HCT116 (cell line): ENCODE data around the gene MERTK. TPM values are rescaled to one million over a fixed set of nuclear protein-coding genes. Genes with fewer than 3 reads are reported as not detected.

ENCODE experiments used
- ATAC-seq: fragments of 200-7000 bp; cut with Tn5 transposase; 2 replicates; pipeline ENCODE4 v1.9.1; 2020; ENCODE audit warnings: mild to moderate bottlenecking, moderate library complexity
- BruUV-seq: library from RNA; stranded (reverse); fragments of 400-500 nt; replicated peaks from 2 replicates; lab custom pipeline; 2021; lab: Mats Ljungman, UMichigan
- CTCF ChIA-PET: fragments of 300-600 bp; sonication (Branson Sonifier 250); formaldehyde crosslinking; loops from one replicate; lab custom pipeline; 2021; ENCODE audit warnings: antibody characterized with exemption; lab: Charles Lee
- POLR2A ChIA-PET: fragments of 300-600, 350-600 bp; sonication (Branson Sonifier 250); formaldehyde crosslinking; loops from one replicate; lab custom pipeline; 2021; ENCODE audit warnings: antibody characterized with exemption; lab: Charles Lee
- RAD21 ChIA-PET, 2 experiments: fragments of 300-600 bp; sonication (Branson Sonifier 250); formaldehyde crosslinking; loops; one replicate each; lab custom pipeline; 2023; ENCODE audit warnings: low total read pairs in 2 of 2; ENCODE audit not compliant: uncharacterized antibody in 2 of 2, unreplicated experiment in 2 of 2, low non-redundant PET in 1 of 2; lab: Charles Lee
- DNase-seq: peaks from one replicate; pipeline ENCODE4 v3.0.0-alpha.2; 2010; ENCODE audit warnings: low read depth, low spot score
- H2AFZ ChIP-seq: fragments of 200-600 bp; shearing (Covaris generic), sonication (generic); 2 replicates; pipeline ENCODE4 v1.6.1; 2017; ENCODE audit warnings: low read depth, mixed run types, mixed read lengths, antibody characterized with exemption, low read length; ENCODE audit not compliant: poor library complexity, severe bottlenecking
- H3K27ac ChIP-seq: 2 replicates; pipeline ENCODE4 v1.5.1; 2012; ENCODE audit warnings: low read depth, low read length
- H3K27me3 ChIP-seq: fragments of 200-600 bp; sonication (generic); 2 replicates; pipeline ENCODE4 v1.6.1; 2016; ENCODE audit warnings: mixed run types, low read length, mixed read lengths; ENCODE audit not compliant: insufficient read depth
- H3K36me3 ChIP-seq, 2 experiments: fragments of 200-500 bp in 1 of 2; fragments of 200-600 bp in 1 of 2; sonication (Bioruptor generic) in 1 of 2; sonication (generic) in 1 of 2; 2 replicates each; pipeline versions ENCODE4 v1.5.1 to v1.6.1; 2014 to 2016; ENCODE audit warnings: low read length in 2 of 2, inconsistent platforms in 1 of 2, mixed read lengths in 1 of 2, mixed run types in 1 of 2; ENCODE audit not compliant: insufficient read depth in 2 of 2, control insufficient read depth in 1 of 2
- H3K4me1 ChIP-seq, 2 experiments: fragments of 200-600 bp in 1 of 2; sonication (generic) in 1 of 2; 2 replicates each; pipeline versions ENCODE4 v1.5.1 to v1.6.1; 2012 to 2017; ENCODE audit warnings: low read length in 2 of 2, inconsistent platforms in 1 of 2, mild to moderate bottlenecking in 1 of 2, mixed read lengths in 1 of 2, mixed run types in 1 of 2, moderate library complexity in 1 of 2; ENCODE audit not compliant: insufficient read depth in 2 of 2, control insufficient read depth in 1 of 2
- H3K4me2 ChIP-seq: fragments of 200-600 bp; sonication (generic); 2 replicates; pipeline ENCODE4 v1.6.1; 2017; ENCODE audit warnings: mixed run types, low read length, mixed read lengths
- H3K4me3 ChIP-seq, 2 experiments: fragments of 200-600 bp in 1 of 2; sonication (generic) in 1 of 2; replicated peaks in 1 of 2; 2 replicates each; pipeline ENCODE4 v1.5.1; 2011 to 2016; ENCODE audit warnings: low read length in 2 of 2, control low read depth in 1 of 2, low read depth in 1 of 2, mild to moderate bottlenecking in 1 of 2, mixed read lengths in 1 of 2, mixed run types in 1 of 2
- H3K79me2 ChIP-seq: fragments of 200-600 bp; sonication (generic); 2 replicates; pipeline ENCODE4 v1.6.1; 2017; ENCODE audit warnings: mild to moderate bottlenecking, mixed run types, low read length, moderate library complexity, mixed read lengths; ENCODE audit not compliant: insufficient read depth
- H3K9ac ChIP-seq: fragments of 200-600 bp; sonication (generic); 2 replicates; pipeline ENCODE4 v1.6.1; 2016; ENCODE audit warnings: low read length, mixed read lengths
- H3K9me2 ChIP-seq: fragments of 200-600 bp; sonication (generic), shearing (Covaris generic); 2 replicates; pipeline ENCODE4 v1.6.1; 2017; ENCODE audit warnings: mixed run types, mild to moderate bottlenecking, moderate library complexity; ENCODE audit not compliant: insufficient read depth
- H3K9me3 ChIP-seq, 2 experiments: fragments of 200-500 bp in 1 of 2; fragments of 200-600 bp in 1 of 2; sonication (Bioruptor generic) in 1 of 2; sonication (generic) in 1 of 2; 2 replicates each; pipeline ENCODE4 v1.6.1; 2014 to 2017; ENCODE audit warnings: low read length in 2 of 2, mixed read lengths in 2 of 2, inconsistent platforms in 1 of 2, low read depth in 1 of 2, mild to moderate bottlenecking in 1 of 2, mixed run types in 1 of 2, moderate library complexity in 1 of 2; ENCODE audit not compliant: control insufficient read depth in 1 of 2, insufficient read depth in 1 of 2
- H4K20me1 ChIP-seq: fragments of 200-600 bp; sonication (generic), shearing (Covaris generic); 2 replicates; pipeline ENCODE4 v1.6.1; 2017; ENCODE audit warnings: mixed run types, mild to moderate bottlenecking, moderate library complexity; ENCODE audit not compliant: insufficient read depth
- CBX3 ChIP-seq: IDR thresholded peaks from 2 replicates; pipeline ENCODE4 v1.6.1; 2012; ENCODE audit warnings: low read depth
- CEBPB ChIP-seq: IDR thresholded peaks from 2 replicates; pipeline ENCODE4 v1.6.1; 2012; ENCODE audit warnings: low read depth
- EGR1 ChIP-seq: IDR thresholded peaks from 2 replicates; pipeline ENCODE4 v1.6.1; 2012; ENCODE audit warnings: low read depth
- EZH2phosphoT487 ChIP-seq: fragments of 200-600 bp; IDR thresholded peaks from 2 replicates; pipeline ENCODE4 v1.6.1; 2018; ENCODE audit warnings: antibody characterized with exemption, borderline replicate concordance
- FOSL1 ChIP-seq: IDR thresholded peaks from 2 replicates; pipeline ENCODE4 v1.6.1; 2012; ENCODE audit warnings: low read depth
- JUND ChIP-seq: IDR thresholded peaks from 2 replicates; pipeline ENCODE4 v1.6.1; 2012
- POLR2A ChIP-seq: IDR thresholded peaks from 2 replicates; pipeline ENCODE4 v1.7.0; 2011; ENCODE audit warnings: borderline replicate concordance; ENCODE audit not compliant: insufficient read depth, insufficient read length; ENCODE audit errors: extremely low read depth
- RAD21 ChIP-seq: IDR thresholded peaks from 2 replicates; pipeline ENCODE4 v1.6.1; 2012; ENCODE audit warnings: low read depth, mild to moderate bottlenecking
- SIN3A ChIP-seq: IDR thresholded peaks from 2 replicates; pipeline ENCODE4 v1.6.1; 2012; ENCODE audit warnings: low read depth
- SP1 ChIP-seq: IDR thresholded peaks from 2 replicates; pipeline ENCODE4 v1.6.1; 2012; ENCODE audit warnings: low read depth
- SRF ChIP-seq: IDR thresholded peaks from 2 replicates; pipeline ENCODE4 v1.6.1; 2012; ENCODE audit warnings: low read depth
- TCF7L2 ChIP-seq: IDR thresholded peaks from 2 replicates; pipeline ENCODE4 v1.7.0; 2011; ENCODE audit warnings: borderline replicate concordance, inconsistent platforms; ENCODE audit not compliant: insufficient read depth, insufficient read length; ENCODE audit errors: extremely low read depth
- ZFX ChIP-seq: fragments of 450-650 bp; IDR thresholded peaks from 2 replicates; pipeline ENCODE4 v1.6.1; 2017
- ZNF274 ChIP-seq: fragments of 200-500 bp; sonication (Bioruptor generic); IDR thresholded peaks from 2 replicates; pipeline ENCODE4 v1.6.1; 2014; ENCODE audit warnings: mild to moderate bottlenecking, low read depth, low read length, inconsistent platforms
- intact Hi-C: fragments of 100-400 bp; cut with micrococcal nuclease; formaldehyde crosslinking; loops from 2 replicates; pipeline ENCODE4 v1.10.0; 2022
- total RNA-seq: library from RNA; stranded (reverse); gene quantifications from one replicate; pipeline ENCODE4 v1.2.1, GENCODE V29; 2021; ENCODE audit not compliant: unreplicated experiment
- TF ChIP-seq, protein P1 (sequence below), 3 experiments: fragments of 200-600 bp in 1 of 3; sonication (generic) in 1 of 3; IDR thresholded peaks in 2 of 3; conservative IDR thresholded peaks in 1 of 3; 2 replicates each; pipeline ENCODE4 v1.5.1; 2012 to 2017; ENCODE audit warnings: low read depth in 2 of 3, low read length in 2 of 3, antibody characterized with exemption in 1 of 3, borderline replicate concordance in 1 of 3, control low read depth in 1 of 3, mild to moderate bottlenecking in 1 of 3, mixed read lengths in 1 of 3, mixed run types in 1 of 3, moderate library complexity in 1 of 3; ENCODE audit not compliant: insufficient read depth in 1 of 3
- TF ChIP-seq, protein P2 (sequence below): IDR thresholded peaks from 2 replicates; pipeline ENCODE4 v1.6.1; 2011; ENCODE audit warnings: mild to moderate bottlenecking, low read length, moderate library complexity; ENCODE audit not compliant: insufficient replicate concordance; ENCODE audit errors: extremely low read depth
- TF ChIP-seq, protein P3 (sequence below): IDR thresholded peaks from 2 replicates; pipeline ENCODE4 v1.6.1; 2012; ENCODE audit warnings: low read depth

The MERTK gene
- total RNA-seq, 1 experiment from 2014 or later, result 5.7 TPM

DNA sequence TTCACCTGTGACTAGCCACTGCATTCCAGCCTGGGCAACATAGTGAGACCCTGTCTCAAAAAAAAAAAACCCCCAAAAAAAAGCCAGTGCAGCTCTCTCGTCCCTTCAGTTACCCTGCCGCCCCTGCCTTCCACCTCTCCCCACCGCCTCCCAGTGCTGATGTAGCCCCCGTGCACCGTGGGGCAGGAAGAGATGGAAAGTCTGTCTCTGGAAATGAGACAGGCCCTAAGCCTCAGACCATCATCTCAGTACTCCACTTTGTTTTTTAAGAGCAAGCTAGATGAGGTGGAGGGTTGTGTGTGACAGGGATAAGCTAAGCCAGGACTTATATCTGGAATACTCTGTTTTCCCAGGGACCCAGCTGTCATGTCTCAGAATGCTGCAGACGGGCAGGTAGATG, 32.0 kb downstream of the MERTK start:
- no peaks in the 10 kb centered on the region for H3K27me3 ChIP-seq
- no TSS peak for BruUV-seq
- no peak overlapping the region for H3K4me2 ChIP-seq
- H3K36me3 ChIP-seq, result no peaks in the 10 kb centered on the region
- RAD21 ChIA-PET, result no interaction called here
- no peaks in the 10 kb centered on the region for H4K20me1 ChIP-seq
- POLR2A ChIA-PET, result no interaction called here
- no peak overlapping the region for H2AFZ ChIP-seq
- DNase-seq, result no peak
- H3K9me3 ChIP-seq, result no peaks in the 10 kb centered on the region
- no peak for ATAC-seq
- H3K9me2 ChIP-seq, result no peaks in the 10 kb centered on the region
- peaks cover 0 to 6% of the 10 kb centered on the region in 2 experiments; a peak in 2 of 4 replicates for H3K4me1 ChIP-seq
- no peak overlapping the region for H3K27ac ChIP-seq
- no peaks in the 10 kb centered on the region for H3K79me2 ChIP-seq
- intact Hi-C loops, result no loop called here
- H3K4me3 ChIP-seq, result no peak overlapping the region
- CTCF ChIA-PET, result no interaction called here
- H3K9ac ChIP-seq, result no peak overlapping the region
- TF ChIP-seq POLR2A, result no peak
- TF ChIP-seq FOSL1, result no peak
- TF ChIP-seq, protein P1, sequence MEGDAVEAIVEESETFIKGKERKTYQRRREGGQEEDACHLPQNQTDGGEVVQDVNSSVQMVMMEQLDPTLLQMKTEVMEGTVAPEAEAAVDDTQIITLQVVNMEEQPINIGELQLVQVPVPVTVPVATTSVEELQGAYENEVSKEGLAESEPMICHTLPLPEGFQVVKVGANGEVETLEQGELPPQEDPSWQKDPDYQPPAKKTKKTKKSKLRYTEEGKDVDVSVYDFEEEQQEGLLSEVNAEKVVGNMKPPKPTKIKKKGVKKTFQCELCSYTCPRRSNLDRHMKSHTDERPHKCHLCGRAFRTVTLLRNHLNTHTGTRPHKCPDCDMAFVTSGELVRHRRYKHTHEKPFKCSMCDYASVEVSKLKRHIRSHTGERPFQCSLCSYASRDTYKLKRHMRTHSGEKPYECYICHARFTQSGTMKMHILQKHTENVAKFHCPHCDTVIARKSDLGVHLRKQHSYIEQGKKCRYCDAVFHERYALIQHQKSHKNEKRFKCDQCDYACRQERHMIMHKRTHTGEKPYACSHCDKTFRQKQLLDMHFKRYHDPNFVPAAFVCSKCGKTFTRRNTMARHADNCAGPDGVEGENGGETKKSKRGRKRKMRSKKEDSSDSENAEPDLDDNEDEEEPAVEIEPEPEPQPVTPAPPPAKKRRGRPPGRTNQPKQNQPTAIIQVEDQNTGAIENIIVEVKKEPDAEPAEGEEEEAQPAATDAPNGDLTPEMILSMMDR (IDR thresholded peaks at IDR 0.05 in 2 of 3, conservative IDR thresholded peaks at IDR 0.05 in 1 of 3; ENCODE audit: borderline replicate concordance in 1 of 3, insufficient read depth in 1 of 3, low read depth in 2 of 3, low read length in 2 of 3), result no peak
- TF ChIP-seq, protein P2, sequence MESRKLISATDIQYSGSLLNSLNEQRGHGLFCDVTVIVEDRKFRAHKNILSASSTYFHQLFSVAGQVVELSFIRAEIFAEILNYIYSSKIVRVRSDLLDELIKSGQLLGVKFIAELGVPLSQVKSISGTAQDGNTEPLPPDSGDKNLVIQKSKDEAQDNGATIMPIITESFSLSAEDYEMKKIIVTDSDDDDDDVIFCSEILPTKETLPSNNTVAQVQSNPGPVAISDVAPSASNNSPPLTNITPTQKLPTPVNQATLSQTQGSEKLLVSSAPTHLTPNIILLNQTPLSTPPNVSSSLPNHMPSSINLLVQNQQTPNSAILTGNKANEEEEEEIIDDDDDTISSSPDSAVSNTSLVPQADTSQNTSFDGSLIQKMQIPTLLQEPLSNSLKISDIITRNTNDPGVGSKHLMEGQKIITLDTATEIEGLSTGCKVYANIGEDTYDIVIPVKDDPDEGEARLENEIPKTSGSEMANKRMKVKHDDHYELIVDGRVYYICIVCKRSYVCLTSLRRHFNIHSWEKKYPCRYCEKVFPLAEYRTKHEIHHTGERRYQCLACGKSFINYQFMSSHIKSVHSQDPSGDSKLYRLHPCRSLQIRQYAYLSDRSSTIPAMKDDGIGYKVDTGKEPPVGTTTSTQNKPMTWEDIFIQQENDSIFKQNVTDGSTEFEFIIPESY, result no peak
- no peak for TF ChIP-seq CEBPB
- TF ChIP-seq SIN3A, result no peak
- TF ChIP-seq, protein P3, sequence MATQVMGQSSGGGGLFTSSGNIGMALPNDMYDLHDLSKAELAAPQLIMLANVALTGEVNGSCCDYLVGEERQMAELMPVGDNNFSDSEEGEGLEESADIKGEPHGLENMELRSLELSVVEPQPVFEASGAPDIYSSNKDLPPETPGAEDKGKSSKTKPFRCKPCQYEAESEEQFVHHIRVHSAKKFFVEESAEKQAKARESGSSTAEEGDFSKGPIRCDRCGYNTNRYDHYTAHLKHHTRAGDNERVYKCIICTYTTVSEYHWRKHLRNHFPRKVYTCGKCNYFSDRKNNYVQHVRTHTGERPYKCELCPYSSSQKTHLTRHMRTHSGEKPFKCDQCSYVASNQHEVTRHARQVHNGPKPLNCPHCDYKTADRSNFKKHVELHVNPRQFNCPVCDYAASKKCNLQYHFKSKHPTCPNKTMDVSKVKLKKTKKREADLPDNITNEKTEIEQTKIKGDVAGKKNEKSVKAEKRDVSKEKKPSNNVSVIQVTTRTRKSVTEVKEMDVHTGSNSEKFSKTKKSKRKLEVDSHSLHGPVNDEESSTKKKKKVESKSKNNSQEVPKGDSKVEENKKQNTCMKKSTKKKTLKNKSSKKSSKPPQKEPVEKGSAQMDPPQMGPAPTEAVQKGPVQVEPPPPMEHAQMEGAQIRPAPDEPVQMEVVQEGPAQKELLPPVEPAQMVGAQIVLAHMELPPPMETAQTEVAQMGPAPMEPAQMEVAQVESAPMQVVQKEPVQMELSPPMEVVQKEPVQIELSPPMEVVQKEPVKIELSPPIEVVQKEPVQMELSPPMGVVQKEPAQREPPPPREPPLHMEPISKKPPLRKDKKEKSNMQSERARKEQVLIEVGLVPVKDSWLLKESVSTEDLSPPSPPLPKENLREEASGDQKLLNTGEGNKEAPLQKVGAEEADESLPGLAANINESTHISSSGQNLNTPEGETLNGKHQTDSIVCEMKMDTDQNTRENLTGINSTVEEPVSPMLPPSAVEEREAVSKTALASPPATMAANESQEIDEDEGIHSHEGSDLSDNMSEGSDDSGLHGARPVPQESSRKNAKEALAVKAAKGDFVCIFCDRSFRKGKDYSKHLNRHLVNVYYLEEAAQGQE, result no peak
- no peak for TF ChIP-seq TCF7L2
- no peak for TF ChIP-seq CBX3
- no peak for TF ChIP-seq EZH2phosphoT487
- TF ChIP-seq SP1, result no peak
- TF ChIP-seq ZFX, result no peak
- TF ChIP-seq SRF, result no peak
- no peak for TF ChIP-seq RAD21
- no peak for TF ChIP-seq EGR1
- TF ChIP-seq JUND, result no peak
- TF ChIP-seq ZNF274, result no peak
